GM19328 (cell line): ENCODE data around the gene LRRC53.

ENCODE experiments used
- ATAC-seq: cut with Tn5 transposase; IDR thresholded peaks from one replicate; pipeline ENCODE4 v1.9.1; 2021; ENCODE audit warnings: mild to moderate bottlenecking, moderate library complexity; ENCODE audit not compliant: unreplicated experiment

LRRC53 gene

DNA sequence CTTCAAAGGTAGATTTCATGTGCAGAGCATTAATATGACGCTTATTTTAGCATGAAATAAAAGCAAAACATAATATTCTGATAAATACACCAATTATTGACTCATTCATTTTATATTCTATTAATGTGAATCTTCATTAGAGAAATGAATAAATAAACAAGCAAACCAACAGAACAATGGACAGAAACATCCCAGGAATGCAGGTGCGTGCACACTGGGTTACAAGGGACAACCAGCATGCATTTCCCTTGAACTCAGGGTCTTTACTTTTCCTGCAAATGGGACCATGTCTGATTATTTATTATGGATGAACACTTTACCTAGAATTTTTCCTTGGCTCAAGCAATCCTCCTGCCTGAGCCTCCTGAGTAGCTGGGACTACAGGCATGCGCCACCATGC, 13.5 kb downstream of the LRRC53 start:
- no peak for ATAC-seq

DNA sequence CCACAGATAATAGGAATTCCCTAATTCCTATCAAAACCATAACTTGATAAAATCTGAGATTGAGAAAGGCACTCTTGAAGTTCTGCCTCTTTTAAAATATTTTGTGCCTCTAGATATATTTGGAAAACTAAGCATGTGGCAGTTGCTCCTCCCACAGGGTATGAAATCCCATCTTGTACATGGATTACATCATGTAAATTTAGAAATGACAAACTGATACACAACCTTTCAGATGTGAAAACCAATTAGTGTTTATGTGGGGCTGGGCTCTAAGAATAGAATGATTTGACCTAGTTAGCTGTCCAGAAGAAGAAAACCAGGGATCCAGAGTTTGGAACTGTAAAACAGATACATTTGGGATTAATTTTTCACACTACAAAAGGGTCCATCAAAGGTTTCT, 15.7 kb downstream of the LRRC53 start:
- ATAC-seq, result no peak

DNA sequence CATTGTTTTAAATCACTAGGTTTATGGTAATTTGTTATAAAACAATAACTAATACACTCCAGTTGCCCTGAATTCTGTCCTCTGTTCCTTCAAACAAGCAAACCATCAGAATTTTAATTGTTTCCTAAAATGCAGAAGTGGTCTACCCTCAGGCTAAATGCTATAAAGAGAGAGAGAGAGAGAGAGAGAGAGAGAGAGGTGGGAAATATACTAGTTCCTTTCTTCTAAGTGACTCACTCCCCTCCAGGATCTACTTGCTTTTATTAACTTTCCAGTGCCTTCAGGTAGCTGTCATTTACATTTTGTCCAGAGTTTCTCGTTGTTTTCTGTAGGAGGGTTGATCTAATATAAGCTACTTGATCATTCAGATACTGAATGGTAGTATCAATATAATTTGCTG, 26.4 kb downstream of the LRRC53 start:
- ATAC-seq, result no peak

DNA sequence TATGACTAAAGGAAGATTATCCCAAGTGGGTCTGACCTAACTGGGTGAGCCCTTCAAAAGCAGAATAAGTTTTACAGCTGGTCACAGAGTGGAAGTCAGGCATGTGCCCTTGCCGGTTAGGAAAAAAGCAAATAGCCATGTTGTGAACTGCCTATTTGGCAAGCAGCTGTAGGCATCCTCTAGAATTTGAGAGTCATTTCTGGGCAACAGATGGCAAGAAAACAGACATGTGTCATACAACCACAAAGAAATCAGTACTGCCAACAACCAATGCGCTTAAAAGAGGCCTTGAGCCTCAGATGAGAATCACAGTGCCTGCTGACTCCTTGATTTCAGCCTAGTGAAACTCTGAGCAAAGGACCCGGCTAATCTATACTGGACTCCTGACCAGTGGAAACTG, 26.8 kb downstream of the LRRC53 start:
- no peak for ATAC-seq

DNA sequence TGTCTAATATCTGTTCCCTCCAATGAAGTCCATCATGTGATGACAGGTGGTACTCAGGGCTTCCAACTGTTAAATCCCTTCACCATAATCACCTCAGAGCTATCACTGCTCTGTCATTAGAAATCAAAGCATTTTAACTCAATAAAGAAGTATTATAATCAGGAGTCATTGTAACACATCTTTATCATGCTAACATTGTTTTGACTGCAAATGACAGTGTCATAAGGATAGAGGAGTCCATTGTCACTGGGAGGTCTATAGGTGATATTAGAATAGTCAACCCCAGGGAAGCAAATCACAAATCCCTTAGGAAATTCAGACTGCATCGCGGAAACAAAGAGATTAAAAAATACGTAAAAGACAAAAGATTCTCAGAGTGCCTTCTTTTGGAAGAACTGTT, 30.8 kb downstream of the LRRC53 start:
- no peak for ATAC-seq

DNA sequence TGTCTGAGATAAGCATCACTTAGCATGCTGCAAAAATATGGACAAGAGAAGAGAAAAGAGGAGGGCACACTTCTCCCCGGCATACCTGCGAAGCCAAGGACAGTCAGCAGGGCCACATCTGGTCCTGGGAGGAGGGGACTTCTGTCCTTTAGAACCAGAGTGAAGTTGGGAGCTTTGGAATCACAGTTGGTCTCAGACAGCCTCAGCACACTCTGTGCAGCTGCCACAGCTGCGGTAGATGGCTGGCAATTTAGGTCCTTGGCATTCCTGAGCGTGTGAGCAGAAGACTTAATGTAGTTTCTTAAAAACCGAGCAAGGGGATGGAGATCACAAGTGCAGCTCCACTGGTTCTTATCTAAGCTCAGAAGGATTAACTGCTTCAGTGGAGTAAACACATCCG, 32.3 kb downstream of the LRRC53 start:
- ATAC-seq, result no peak

DNA sequence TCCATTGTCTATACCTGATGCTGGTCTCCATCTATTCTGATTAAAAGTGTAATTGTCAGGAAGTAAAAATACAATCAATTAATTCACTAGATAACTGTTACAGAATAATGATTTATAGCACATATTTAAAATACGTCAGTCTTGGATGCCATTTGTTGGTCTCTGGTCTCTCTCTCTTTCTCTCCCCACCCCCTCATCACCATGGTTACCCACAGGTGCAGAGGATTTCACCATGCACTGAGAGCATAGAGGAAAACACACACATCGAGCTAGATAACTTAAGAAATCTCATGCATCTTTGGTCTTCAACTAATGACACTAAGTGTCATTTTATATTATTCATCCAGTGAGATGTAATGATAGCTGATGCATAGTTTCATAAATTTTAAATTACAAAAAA, 33.4 kb downstream of the LRRC53 start:
- no peak for ATAC-seq

DNA sequence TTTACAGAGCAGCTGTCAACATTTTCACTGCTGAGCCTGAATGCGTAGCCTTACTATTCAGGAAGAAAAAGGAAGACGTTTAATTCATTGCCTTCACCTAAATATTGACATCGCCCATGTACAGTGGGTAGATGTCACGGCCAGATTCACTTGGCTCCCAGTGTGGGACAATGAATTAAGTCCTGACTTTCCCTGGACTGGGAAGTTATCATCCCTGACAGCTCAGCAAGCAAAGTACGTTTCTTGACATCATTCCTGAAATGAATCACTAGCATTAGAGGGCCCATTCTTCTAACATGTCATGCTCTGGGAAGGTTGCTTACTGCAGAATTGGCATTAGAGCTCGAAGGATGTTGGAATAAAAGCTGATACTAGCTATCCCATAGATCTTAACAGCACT, 37.8 kb downstream of the LRRC53 start:
- no peak for ATAC-seq

DNA sequence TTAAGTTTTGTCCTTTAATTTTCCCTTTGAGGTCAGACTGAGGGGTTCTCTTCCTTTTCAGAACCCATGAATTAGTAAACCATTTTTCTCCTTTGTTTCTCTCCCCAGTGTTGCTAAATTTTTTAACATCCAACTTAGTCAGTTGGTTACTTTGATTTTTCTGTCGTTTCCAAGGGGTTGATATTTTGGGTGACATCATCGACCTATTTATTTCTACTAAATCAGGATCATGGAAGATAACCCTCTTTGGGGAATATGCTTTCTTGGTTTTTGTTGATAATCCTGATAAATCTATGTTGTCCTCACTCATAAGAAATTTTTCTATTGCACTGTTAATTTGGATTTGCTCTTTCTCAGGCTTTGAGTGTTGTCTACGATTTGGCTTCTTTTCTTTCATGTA, 40.9 kb downstream of the LRRC53 start:
- ATAC-seq, result no peak

DNA sequence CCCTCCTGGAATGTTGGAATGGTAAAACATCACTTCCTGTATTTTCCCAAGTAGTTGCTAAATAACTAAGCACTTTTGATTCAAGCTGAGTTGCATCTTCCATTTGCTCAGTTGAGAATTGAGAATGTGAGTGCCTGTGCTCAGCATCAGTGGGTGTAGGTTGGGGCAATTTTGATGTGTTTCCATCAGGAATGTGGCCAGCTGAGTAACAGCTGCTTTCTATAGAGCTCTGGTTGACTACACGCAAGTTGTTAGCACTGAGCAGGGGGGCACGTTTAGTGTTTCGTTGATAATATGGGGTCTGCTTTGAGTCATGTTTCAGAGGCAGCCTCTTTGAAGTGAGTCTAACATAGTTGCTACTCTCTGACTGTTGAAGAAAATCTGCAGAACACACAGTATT, 41.5 kb downstream of the LRRC53 start:
- no peak for ATAC-seq

DNA sequence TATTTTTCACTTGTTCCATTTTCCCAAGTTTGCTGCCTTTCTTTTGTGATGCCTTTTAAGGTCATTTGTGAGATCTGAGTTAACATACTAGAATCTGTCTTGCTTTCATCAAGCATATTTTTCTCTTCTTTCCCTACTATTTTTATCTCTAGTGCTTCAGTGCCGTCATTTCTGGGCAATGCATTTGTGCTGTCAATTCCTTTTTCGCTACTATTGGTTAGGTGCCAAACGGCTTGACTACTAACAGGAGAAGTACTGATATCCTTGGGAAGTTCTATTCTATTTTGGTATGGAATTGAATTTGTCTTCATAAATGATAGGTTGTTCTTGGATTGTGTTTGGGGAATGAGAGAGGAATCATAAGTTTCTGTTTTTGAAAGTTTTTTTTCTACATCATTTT, 42.2 kb downstream of the LRRC53 start:
- no peak for ATAC-seq

DNA sequence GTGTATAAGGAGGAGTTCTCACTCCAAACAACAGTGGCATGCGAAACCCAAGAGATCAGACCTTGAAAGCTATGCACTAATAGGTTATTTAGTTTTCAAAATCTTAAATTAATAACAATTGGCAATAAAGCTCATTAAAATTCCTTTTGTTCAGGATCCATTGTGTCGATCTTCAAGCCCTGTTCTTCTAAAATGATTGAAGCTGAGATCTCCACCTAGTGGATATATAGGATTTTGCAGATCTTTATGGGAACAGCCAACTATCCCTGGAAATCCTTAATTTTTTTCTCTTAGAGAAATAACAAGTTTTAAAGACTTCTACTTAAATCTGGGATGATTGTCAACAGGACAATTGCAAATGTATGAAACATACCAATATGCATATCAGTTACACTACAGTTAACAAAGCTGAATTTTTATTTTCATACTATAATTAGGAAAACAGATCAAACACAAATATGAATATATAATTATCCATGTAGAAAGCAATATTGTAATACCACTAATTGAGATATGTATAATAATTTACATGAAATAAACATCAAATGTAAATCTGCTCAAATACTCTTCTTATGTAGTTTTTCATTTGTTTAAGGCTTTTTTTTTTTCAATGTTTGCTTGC, 43.3 kb downstream of the LRRC53 start:
- ATAC-seq, result no peak

DNA sequence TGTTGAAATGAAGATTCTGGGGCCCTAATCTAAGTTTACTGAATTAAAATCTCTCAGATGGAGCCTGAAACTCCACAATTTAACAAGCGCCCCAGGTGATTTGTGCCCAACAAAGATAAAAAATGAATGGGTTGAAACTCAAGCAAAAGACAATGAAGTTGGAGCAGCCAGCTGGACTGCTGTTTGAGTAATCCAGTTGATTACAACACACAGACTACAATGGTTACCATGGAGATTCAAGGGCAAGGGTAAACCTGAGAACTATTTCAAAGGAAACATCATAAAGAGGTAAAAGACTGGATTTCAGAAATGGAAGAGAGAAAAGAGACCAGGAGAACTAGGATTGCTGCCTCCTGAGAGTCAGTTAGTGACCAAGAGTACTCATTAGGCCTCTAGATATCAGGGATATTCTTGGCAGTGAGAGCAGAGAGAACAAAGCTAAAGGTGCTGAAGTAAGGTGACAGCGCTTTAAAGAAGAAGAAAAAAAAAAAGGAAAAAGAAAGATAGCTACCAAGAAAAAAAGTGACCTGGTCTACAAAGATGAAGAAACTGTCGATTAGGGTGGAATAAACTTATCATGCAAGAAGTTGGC, 44.5 kb downstream of the LRRC53 start:
- no peak for ATAC-seq

DNA sequence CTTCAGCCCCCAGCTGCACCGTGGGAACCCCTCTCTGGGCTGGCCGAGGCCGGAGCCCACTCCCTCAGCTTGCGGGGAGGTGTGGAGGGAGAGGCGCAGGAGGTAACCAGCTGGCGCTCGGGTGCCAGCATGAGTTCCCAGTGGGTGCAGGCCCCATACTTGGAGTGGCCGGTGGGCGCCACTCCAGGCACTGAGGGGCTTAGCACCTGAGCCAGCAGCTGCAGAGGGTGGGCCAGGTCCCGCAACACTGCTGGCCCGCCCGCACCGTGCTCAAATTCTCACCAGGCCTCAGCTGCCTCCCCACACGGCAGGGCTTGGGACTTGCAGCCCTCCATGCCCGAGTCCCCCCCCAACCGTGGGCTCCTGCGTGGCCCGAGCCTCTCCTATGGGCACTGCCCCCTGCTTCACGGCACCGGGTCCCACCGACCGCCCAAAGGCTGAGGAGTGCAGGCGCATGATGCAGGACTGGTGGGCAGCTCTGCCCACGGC, 47.2 kb downstream of the LRRC53 start:
- ATAC-seq, result no peak

DNA sequence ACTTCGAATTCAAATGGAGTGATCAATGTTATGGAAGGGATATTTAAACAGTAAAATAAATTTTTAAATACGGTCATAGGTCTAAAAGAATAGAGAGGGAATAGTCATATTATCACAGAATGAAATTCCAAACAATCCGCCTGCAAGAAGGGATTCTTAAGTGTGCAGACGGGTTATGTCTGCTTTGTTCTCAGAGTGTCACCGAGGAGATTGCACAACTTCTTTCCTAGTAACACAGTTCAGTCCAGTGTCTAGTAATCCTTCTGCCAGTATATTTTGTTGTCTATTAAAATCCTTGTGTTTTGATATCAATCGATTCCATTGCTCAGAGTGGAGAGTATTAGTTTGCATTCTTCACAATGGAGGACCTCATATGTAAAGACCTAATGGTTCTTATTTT, 48.4 kb downstream of the LRRC53 start:
- no peak for ATAC-seq

DNA sequence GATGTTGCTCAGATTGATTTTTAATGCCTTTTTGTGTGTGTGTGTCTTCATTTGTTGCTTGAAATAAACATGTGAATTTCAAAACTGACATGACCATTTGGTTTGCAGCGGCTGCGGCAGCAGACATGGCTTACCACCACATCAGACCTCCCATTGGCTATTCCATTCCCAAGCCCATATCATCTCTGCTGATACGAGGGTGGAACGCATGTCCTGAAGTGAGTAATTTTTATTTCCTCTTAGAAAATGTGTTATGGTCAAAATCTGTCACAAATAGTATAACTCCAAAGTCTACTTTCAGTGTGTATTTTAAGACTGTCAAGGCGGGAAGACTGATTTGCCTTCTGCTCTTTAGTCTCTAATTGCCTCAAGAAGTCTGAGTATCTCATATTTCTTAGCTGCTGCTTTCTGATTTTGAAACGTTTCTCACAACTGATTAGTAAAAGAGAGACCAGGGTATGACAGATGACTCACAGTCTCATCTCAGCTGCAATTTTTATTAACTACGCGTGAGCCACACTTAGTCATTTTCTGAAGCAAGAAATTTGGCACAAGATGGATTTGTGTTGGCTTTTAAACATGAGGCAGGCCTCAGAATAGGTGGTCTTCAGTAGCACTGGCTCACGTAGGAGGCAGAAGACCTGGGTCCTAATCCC, 49.0 kb downstream of the LRRC53 start:
- no peak for ATAC-seq

DNA sequence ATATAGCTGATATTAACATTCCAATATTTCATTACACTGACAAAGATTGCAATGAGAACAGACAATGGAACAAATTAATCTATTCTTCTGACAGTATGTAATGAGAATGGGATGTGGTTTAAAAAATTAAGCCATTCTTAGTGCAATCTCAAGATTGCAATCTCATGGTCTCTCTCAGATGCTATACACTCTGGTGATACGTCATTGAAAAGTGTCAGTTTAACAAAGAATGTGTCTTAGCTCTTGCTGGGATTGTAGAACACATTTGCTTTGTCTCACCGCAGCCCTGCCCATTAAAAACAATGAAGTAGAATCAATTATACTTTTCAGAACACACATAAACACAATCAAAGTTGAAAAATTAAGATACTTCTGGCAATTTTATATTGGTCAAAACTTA, 55.2 kb downstream of the LRRC53 start:
- no peak for ATAC-seq

DNA sequence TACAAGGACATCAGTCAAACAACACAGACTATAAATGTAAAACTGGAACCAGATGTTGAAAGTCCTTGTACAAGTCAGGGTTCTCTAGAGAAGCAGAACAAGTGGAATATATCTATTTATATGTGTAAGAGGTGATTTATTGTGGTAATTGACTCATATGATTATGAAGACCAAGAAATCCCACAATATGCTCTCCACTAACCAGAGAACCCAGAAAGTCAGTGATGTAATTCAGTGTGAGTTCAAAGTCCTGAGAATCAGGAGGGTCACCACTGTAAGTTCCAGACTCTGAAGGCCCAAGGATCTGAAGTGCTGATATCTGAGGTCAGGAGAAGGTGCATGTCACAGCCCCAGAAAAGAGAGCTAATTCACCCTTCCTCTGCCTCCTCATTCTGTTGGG, 57.0 kb downstream of the LRRC53 start:
- no peak for ATAC-seq

DNA sequence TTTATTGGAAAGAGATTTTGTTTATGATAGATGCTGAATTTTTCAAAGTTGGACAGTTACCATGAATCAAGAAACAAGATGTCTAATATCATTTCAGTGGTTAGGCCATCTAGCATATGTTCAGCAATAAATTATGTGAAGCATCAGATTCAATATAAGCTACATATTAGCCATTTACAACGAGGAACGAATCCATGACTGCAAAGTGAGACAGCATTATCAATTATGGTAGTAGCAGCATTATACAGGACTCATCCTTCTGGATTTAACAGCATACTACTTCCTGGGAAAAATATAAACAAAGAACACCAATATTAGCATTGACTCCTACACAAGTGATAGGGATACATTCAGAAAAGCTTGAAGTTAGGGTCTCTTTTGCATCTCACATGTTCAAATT, 59.1 kb downstream of the LRRC53 start:
- no peak for ATAC-seq

DNA sequence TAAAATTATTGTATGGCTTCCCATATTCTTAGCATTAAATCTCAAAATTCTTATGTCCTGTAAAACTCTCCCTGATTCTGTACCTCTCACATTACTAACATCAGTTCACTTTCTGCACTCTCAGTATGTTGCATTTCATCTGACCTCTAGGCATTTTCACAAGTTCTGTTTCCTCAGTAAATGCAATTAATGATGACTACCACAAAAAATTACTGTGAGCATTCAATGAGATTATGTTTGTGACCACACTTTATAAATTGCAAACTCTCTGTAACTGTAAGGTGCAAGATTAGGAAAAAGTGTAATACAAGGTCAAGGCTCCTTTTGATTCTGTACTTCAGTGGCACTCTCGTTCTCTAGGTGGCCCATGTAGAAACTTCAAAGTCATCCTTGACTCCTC, 60.4 kb downstream of the LRRC53 start:
- no peak for ATAC-seq

DNA sequence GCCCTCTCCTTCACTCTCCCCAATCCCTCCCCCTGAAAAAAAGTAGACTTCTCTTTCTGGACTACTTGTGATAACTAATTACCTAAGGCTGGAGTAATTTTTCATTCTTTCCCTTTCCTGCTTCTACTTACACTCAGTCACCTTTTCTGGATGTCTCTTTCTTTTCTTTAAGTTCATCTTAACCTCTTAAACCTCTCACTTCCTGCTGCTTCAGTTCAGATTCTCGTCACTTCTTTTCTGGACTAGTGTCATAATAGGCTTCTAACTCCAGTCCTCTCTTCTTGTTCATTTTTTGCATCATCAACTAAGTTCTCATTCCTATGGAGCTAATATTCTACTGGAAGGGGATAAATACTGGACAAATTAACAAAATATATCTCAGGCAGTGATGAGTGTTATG, 75.4 kb downstream of the LRRC53 start:
- ATAC-seq, result no peak

DNA sequence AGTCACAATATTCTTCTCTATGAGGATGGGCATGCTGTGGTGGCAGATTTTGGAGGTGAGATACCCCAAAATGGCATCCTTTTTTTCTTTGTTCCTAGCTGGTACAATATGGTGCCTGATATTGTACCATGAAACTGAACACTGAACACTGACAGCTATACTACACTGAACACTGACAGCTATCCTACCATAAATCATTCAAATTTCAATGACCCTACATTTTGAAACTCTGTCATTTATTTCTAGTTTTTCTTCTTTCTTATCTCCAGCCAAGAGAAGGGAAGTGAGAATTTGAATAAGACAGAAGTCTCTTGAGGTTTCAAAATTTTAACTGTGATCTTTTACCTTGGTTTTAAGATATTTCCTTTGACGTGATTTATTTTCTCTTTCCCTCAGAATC, 76.3 kb downstream of the LRRC53 start:
- ATAC-seq, result no peak

DNA sequence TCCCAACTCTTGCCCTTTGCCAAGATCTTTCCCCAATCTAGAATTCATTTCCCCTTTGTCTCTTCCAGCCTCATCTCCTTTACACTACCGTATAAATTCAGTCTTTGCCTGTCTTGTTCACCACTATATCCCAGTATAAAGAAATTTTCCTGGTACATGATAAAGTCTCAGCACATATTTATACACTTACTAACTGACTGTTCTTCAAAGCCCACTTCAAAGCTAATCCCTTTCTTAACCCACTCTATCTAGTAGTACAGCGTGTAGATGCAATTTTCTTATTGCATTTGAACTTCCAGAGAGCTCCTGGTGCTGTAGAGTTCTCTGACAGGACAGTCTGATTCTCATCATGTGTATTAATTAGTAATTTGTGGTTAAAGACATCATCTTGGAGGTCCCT, 78.1 kb downstream of the LRRC53 start:
- ATAC-seq, result no peak
